Right lobe of liver (tissue), 6 donors: ENCODE measurements around the gene MZT2B. TPM values are rescaled to one million over a fixed set of nuclear protein-coding genes. Genes with fewer than 3 reads are reported as not detected.
"Not testable (repeated sequence)": the region's sequence is repeated elsewhere in the genome, so short reads cannot be mapped to it uniquely, and the experiment has no call there.

ENCODE experiments used
- ATAC-seq, 4 donors: fragments of 200-7000 bp; cut with Tn5 transposase; one replicate each; pipeline ENCODE4 v1.9.1; 2020; ENCODE audit warnings: mild to moderate bottlenecking in 4 of 4, moderate library complexity in 4 of 4
- DNase-seq, 3 donors: peaks; one replicate each; pipeline ENCODE4 v3.0.0-alpha.2; 2020
- H3K27ac ChIP-seq, 3 donors: fragments of 200-600 bp; one replicate each; pipeline ENCODE4 v1.8.0; 2022
- H3K27me3 ChIP-seq, 2 donors: fragments of 200-600 bp; one replicate each; pipeline ENCODE4 v1.8.0; 2022
- H3K36me3 ChIP-seq, 4 donors: fragments of 200-600 bp; sonication (generic) in 1 of 4; one replicate each; pipeline versions ENCODE4 v1.5.1 to v1.8.0; 2017 to 2022; ENCODE audit warnings: control low read depth in 1 of 4
- H3K4me1 ChIP-seq, 4 donors: fragments of 200-600 bp; sonication (generic) in 1 of 4; one replicate each; pipeline versions ENCODE4 v1.5.1 to v1.8.0; 2017 to 2022; ENCODE audit warnings: control low read depth in 1 of 4
- H3K4me3 ChIP-seq, 3 donors: fragments of 200-600 bp; one replicate each; pipeline ENCODE4 v1.8.0; 2022
- H3K9me3 ChIP-seq, 4 donors: fragments of 200-600 bp; sonication (generic) in 1 of 4; one replicate each; pipeline versions ENCODE4 v1.5.1 to v1.8.0; 2017 to 2022; ENCODE audit warnings: control low read depth in 1 of 4
- CTCF ChIP-seq, 4 donors: fragments of 200-600 bp in 3 of 4; fragments of 450-650 bp in 1 of 4; IDR thresholded peaks; one replicate each; pipeline versions ENCODE4 v1.5.1 to v1.8.0; 2016 to 2022; ENCODE audit warnings: antibody characterized with exemption in 4 of 4, mild to moderate bottlenecking in 2 of 4
- POLR2A ChIP-seq: fragments of 450-650 bp; IDR thresholded peaks from one replicate; pipeline ENCODE4 v1.6.1; 2017; ENCODE audit warnings: antibody characterized with exemption, mild to moderate bottlenecking
- WGBS: methylation state at CpG from one replicate; pipeline ENCODE4 v1.1.6; 2018; ENCODE audit warnings: low coverage, low lambda C conversion rate; ENCODE audit not compliant: insufficient coverage; ENCODE audit errors: missing lambda C conversion rate; 5-methylcytosine and 5-hydroxymethylcytosine counted together
- intact Hi-C, 2 donors: fragments of 100-400 bp; cut with DNase I; formaldehyde crosslinking; loops; one replicate each; pipeline versions ENCODE4 v1.11.2 to v1.14.1; 2022
- total RNA-seq, 6 experiments: library from RNA; depleted of rRNA in 2 of 6; stranded (reverse); fragments of >200 nt in 2 of 6; fragmentation: NEBNext Ultra II Directional in 3 of 6; extraction: Animal tissue kit (Norgen Biotek cat#: 25700) in 3 of 6; gene quantifications; one replicate each; pipeline versions ENCODE4 v1.1.0 to v1.2.4, GENCODE V29; 2016 to 2023
- donor health status: DM: no; HTN: yes; CAD: no.
- donor health status: DM: no; HTN: no; CAD: no.
- donor health status: DM: no; HTN: no; CAD: no.
- donor health status: DM: no; HTN: yes; CAD: no.
- donor health status: DM: no; HTN: yes; CAD: no.

Gene MZT2B
- total RNA-seq, 6 experiments from 2014 or later, result 69.5 to 125 (median 89.1) TPM

- H3K27me3 ChIP-seq, result no peaks in the 10 kb centered on the region
- no peak for TF ChIP-seq POLR2A
- TF ChIP-seq CTCF (IDR thresholded peaks at IDR 0.05), result no peak
- WGBS, result 90% methylated on average over 8 of the region's 8 CpGs
- intact Hi-C loops, result no loop called here
- DNase-seq, result no peak
- no peak overlapping the region for H3K4me3 ChIP-seq
- peaks cover 0 to 45% (median 14%) of the 10 kb centered on the region in 4 donors for H3K36me3 ChIP-seq
- no peak for ATAC-seq
- no peak overlapping the region for H3K27ac ChIP-seq
- H3K9me3 ChIP-seq, result no peaks in the 10 kb centered on the region
- no peaks in the 10 kb centered on the region for H3K4me1 ChIP-seq
Measured at GRCh38 chr2:130165293-130166016, 16.6 kb upstream of the MZT2B start.

- H3K4me3 ChIP-seq, H3K27ac ChIP-seq, intact Hi-C loops, H3K9me3 ChIP-seq, H3K27me3 ChIP-seq, H3K4me1 ChIP-seq, ATAC-seq, DNase-seq: not testable (repeated sequence)
- H3K36me3 ChIP-seq, result peaks cover 0 to 48% (median 14%) of the 10 kb centered on the region in 4 donors
- WGBS, result 97% methylated on average over 2 of the region's 3 CpGs
Measured at GRCh38 chr2:130166611-130167010, 15.5 kb upstream of the MZT2B start.

- 75% methylated on average over 3 of the region's 3 CpGs for WGBS
- H3K4me3 ChIP-seq, DNase-seq, H3K9me3 ChIP-seq, ATAC-seq, H3K4me1 ChIP-seq, H3K27me3 ChIP-seq, intact Hi-C loops, H3K27ac ChIP-seq: not testable (repeated sequence)
- peaks cover 0 to 39% (median 10%) of the 10 kb centered on the region in 4 donors for H3K36me3 ChIP-seq
Measured at GRCh38 chr2:130169163-130169562, 12.9 kb upstream of the MZT2B start.

GRCh38 chr2:130169896-130170295 is 12.2 kb upstream of the MZT2B start:
- no peak for TF ChIP-seq CTCF (IDR thresholded peaks at IDR 0.05)
- no peak for TF ChIP-seq POLR2A
- intact Hi-C loops, result no loop called here
- peaks cover 0 to 37% (median 7%) of the 10 kb centered on the region in 4 donors for H3K36me3 ChIP-seq

GRCh38 chr2:130174866-130175265 is 7.2 kb upstream of the MZT2B start:
- H3K9me3 ChIP-seq, ATAC-seq, intact Hi-C loops, H3K4me1 ChIP-seq, H3K27ac ChIP-seq, DNase-seq, H3K27me3 ChIP-seq, H3K4me3 ChIP-seq: not testable (repeated sequence)
- 85% methylated on average over 4 of the region's 5 CpGs for WGBS
- peaks cover 0 to 12% (median 0%) of the 10 kb centered on the region in 4 donors for H3K36me3 ChIP-seq

More at GRCh38 chr2:130169896-130170295, 12.2 kb upstream of the MZT2B start:
- ATAC-seq (no peak), DNase-seq (no peak)
- Histone ChIP-seq H3K27me3 (no peaks in the 10 kb centered on the region), H3K27ac (no peak overlapping the region), H3K4me3 (no peak overlapping the region), H3K4me1 (no peaks in the 10 kb centered on the region), H3K9me3 (no peaks in the 10 kb centered on the region)
- 100% methylated on average over 3 of the region's 7 CpGs for WGBS

- not testable (repeated sequence) for DNase-seq, ATAC-seq
- peak overlapping the region; percentile 74 to 88 (median 83) for H3K27ac ChIP-seq
Measured at GRCh38 chr2:130180404-130181324, 1.4 kb upstream of the MZT2B start.

More at GRCh38 chr2:130180404-130181324, 1.4 kb upstream of the MZT2B start:
- intact Hi-C loops, result loop anchor here in 1 of 2 donors (10.0 kb wide), 1 partner anchor 154 kb away; no protein-coding TSS in a partner anchor
- H3K27me3 ChIP-seq, H3K4me1 ChIP-seq, H3K9me3 ChIP-seq, H3K36me3 ChIP-seq: not testable (repeated sequence)
- WGBS, result 30% methylated on average over 33 of the region's 38 CpGs
- H3K4me3 ChIP-seq, result peak overlapping the region; percentile 69 to 99 (median 98)
